NCI-H748 treated with DMSO at 0.1 percent for 48 hours (cell line): Measurements from ENCODE around the gene ADGRF4.
"Not testable (repeated sequence)": the region's sequence is repeated elsewhere in the genome, so short reads cannot be mapped to it uniquely, and the experiment has no call there.

Experiments used
- DNase-seq: peaks from one replicate; lab custom pipeline; 2025; lab: John Stamatoyannopoulos, UW

The ADGRF4 gene

DNA sequence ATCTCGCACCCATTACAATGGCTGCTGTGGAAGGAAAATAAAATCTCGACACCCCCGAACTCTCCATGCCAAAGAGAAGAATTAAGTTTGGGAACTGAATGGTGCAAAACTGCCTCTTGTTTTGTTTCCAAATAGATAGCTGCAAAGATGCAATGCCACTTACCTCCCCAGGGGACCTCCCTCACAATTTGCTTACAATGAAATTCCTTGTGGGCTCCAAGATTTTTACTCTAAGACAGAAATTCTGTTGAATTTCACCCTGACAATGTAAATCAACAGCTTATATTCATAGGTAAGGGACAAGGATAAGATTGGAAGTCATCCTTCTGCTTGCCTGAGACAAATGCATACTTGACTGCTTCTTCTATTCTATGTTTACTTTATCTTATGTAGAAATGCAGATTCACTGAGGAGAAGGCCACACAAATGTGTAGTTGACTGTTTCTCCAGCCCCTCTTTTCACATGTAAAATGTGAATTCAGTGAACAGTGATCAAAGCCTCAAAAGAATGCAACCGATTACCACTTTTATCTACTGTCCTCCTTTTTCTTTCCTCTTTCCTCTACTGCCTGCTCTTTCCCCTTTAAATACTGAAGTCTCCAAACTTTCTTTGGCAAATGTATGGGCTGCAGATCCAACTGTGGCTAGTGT, 36.6 kb downstream of the ADGRF4 start:
- no peak for DNase-seq

DNA sequence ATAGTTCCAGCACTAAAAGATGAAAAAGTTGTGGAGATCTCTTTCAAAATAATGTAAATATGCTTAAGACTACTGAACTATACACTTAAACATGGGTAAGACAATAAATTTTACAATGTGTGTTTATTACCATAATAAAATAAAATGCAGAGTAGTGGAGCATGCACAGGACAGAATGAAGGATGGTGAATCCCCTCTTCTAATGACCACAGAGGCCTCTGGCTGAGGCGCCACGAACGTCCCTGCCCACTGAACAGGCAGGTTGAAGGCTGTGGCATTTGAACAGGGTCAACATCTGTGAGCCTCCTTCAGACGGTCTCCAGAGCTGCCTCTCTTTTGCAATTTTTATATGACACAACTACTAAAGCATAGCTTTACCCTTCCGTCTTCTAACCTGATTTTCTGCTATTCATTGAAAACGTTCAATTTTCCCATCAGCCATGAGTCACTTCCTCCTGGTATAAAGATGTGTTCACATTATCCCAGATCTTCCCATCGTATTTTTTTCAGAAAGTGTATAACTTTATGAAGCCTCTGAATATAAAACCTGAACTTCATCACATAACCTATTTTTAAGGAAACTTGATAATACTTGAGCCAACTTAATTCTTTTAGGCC, 37.8 kb downstream of the ADGRF4 start:
- no peak for DNase-seq

DNA sequence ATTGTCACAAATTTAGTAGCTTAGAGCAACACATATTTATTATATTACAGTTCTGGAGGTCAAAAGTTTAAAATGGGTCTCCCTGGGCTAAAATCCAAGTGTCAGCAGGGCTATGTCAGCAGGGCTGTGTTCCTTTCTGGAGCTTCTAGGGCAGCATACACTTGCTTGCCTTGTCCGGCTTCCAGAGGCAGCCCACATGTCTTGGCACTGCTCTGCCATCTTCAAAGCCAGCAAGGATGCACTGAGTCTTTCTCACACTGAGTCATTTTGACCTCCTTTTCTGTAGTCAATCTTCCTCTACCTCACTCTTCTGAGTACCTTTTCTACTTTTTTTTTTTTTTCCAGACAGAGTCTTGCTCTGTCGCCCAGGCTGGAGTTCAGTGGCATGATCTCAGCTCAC, 39.0 kb downstream of the ADGRF4 start:
- no peak for DNase-seq

DNA sequence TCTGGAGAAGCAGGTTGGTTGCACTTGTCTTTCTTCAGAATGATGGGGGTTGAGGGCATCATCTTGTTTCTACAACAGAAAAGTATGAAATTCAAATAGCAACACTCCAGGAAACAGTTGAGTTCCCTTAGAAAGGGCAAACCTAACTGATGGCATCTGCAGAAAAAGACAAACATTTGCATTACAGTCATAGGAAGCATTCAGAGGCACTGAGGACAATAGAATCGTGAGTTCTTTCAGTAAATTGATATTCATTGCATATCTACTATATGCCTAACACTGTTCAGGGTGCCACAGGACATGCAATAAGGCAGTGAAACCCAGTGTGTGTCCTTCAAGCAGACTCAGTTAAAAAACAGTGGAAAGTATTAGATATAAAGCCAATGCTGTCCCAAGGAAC, 42.3 kb downstream of the ADGRF4 start:
- DNase-seq = no peak

DNA sequence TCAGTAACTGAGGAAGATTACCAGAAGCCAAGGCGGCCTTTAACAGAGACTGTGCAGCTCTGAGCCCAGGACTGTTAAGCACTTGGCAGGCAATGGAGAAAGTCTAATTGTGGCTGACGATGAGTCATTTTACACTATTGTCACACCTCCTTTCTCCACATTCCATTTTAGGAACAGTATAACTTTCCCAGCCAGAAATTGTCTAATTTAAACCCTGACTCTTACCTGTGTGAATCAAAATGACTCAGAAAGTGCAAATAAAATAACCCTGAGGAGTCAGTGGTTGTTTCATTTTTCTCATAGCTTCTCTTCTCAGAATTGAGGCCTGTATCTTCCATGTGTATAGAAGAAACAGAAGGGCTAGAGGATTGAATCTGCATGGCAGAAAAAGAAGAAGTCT, 43.4 kb downstream of the ADGRF4 start:
- no peak for DNase-seq

- DNase-seq = no peak
Observed at GRCh38 chr6:47743744-47744143, 45.4 kb downstream of the ADGRF4 start.

GRCh38 chr6:47745269-47745668, 46.9 kb downstream of the ADGRF4 start:
- not testable (repeated sequence) for DNase-seq

DNA sequence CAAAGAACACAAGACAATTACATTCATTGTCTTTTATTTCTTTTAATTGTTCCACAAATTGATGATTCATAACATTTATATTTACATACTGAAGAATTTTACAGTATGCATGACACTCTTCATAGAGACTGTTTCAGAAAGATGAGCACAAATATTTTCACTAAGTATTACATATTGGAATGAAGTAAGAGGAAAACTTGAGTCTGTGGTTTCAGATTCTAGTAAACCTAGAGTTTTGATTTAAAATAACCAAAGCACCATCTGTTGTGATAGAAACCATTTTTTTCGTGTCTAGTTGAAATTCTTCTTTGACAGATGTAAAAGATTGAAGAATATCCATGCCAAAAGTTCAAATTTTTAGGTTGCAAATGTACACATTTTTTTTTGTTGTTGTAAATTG, 51.4 kb downstream of the ADGRF4 start:
- no peak for DNase-seq

DNA sequence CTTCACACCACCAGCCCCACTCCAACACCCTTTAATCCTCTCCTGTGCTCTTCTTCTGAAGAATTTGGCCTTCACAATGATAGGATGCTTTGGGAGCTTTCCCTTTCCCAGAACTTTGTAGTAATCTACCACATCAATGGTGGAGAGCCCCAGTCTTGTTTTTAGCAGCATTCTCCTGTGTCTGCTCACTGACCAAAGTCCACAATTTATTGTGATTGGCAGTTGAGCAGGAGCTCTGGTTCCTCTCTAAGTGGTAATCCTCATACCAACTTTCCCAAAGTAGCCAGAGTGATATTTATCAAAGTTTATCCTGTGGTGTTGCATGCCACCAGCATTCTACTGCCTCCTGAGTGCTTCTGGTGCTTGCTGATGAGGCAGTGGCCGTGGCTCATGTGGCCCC, 54.4 kb downstream of the ADGRF4 start:
- no peak for DNase-seq

DNA sequence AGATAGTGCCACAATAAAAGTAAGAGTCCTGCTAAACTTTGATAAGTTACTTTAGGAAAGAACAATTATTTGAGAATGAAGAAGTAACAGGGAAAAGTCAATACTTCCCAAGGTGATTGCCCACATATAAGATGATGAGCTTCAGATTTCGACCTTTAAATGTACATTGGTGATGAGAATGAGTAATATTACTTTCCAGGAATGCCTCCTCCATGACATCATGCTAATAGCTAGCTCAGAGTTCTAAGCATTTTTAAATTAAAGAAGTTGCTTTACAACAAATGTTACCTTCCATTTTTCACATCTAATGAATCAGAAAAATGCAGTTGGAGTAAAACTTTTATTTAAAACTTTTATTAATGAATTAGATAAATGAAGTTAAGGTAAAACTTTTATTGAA, 61.0 kb downstream of the ADGRF4 start:
- DNase-seq = no peak

DNA sequence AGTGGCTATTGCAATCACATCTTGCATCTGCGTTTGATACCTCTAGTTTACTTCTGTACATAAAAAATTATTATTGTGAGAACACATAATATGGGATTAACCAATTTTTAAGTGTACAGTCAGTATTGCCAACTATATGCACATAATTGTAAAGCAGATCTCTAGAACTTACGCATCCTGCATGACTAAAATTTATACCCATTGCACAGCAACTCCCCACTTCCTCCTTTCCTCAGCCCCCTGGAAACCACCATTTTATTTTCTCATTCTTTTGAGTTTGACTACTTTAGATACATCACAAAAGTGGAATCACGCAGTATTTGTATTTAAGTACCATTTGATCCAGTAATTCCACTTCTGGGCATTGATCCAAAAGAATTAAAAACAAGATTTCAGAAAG, 64.1 kb downstream of the ADGRF4 start:
- DNase-seq = no peak

- DNase-seq = no peak
Observed at GRCh38 chr6:47766445-47766844, 68.1 kb downstream of the ADGRF4 start.

GRCh38 chr6:47767102-47767501, 68.7 kb downstream of the ADGRF4 start:
- DNase-seq = no peak

DNA sequence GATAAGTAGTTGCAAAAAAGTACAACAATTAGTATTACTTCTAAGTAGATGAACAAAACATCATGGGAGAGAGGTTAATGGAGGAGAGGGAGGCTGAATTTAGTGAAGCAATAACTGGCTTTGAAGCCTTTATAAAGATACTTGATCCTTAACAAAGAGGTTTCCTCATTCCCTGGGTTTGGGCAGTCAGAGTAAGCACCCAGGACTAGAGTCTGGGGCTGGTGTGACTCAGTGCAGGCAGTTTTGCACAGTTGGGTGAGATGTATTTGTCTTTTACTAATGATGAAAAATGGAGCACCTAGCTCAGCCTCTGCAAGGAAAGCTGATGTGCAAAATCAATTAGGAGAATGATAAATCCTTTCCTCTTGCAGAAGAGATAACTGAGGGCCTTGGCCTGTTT, 71.6 kb downstream of the ADGRF4 start:
- DNase-seq = no peak
